Measurements from ENCODE around the gene SRSF4.
A peak's percentile ranks its signal among the peaks of the same experiment; 100 is the strongest.

The SRSF4 gene

GRCh38 chr1:29210278-29211085 lies 28.8 kb upstream of the SRSF4 start:
- Mint-ChIP-seq H3K27ac (peak overlapping the region; percentile 39), H3K36me3 (peaks cover 52% of the 10 kb centered on the region)

GRCh38 chr1:29209173-29209572 lies 27.5 kb upstream of the SRSF4 start:
- Mint-ChIP-seq H3K4me3 (no peak overlapping the region), H3K27ac (peak overlapping the region; percentile 7), H3K36me3 (peaks cover 43% of the 10 kb centered on the region), H3K4me1 (no peaks in the 10 kb centered on the region), H3K9me3 (no peaks in the 10 kb centered on the region)
- no peak for DNase-seq (ENCODE audit: low spot score in 2 of 2)
- no peak for ATAC-seq

More at GRCh38 chr1:29210278-29211085, 28.8 kb upstream of the SRSF4 start:
- Mint-ChIP-seq H3K4me3 (no peak overlapping the region), H3K4me1 (no peaks in the 10 kb centered on the region), H3K9me3 (no peaks in the 10 kb centered on the region)
- peak; percentile 61 for ATAC-seq
- DNase-seq (ENCODE audit: low spot score in 2 of 2): no peak

- Mint-ChIP-seq H3K4me1 (no peaks in the 10 kb centered on the region), H3K9me3 (no peaks in the 10 kb centered on the region), H3K4me3 (no peak overlapping the region), H3K36me3 (peaks cover 43% of the 10 kb centered on the region), H3K27ac (no peak overlapping the region)
- DNase-seq (ENCODE audit: low spot score in 2 of 2): no peak
- no peak for ATAC-seq
Measured at GRCh38 chr1:29208442-29208841, 26.7 kb upstream of the SRSF4 start.

GRCh38 chr1:29202584-29203340 lies 21.1 kb upstream of the SRSF4 start:
- ATAC-seq: peak; percentile 97
- H3K9me3 Mint-ChIP-seq: no peaks in the 10 kb centered on the region

GRCh38 chr1:29202053-29202452 lies 20.4 kb upstream of the SRSF4 start:
- DNase-seq (ENCODE audit: low spot score in 2 of 2) (no peak), ATAC-seq (no peak)
- Mint-ChIP-seq H3K36me3 (peaks cover 54% of the 10 kb centered on the region), H3K4me3 (no peak overlapping the region), H3K27ac (peak overlapping the region; percentile 43), H3K4me1 (peaks cover 7% of the 10 kb centered on the region), H3K9me3 (no peaks in the 10 kb centered on the region)

More at GRCh38 chr1:29202584-29203340, 21.1 kb upstream of the SRSF4 start:
- Mint-ChIP-seq H3K4me3 (no peak overlapping the region), H3K27ac (peak overlapping the region; percentile 43), H3K4me1 (peaks cover 7% of the 10 kb centered on the region), H3K36me3 (peaks cover 54% of the 10 kb centered on the region)
- DNase-seq (ENCODE audit: low spot score in 2 of 2): peak; percentile 94 to 96

- Mint-ChIP-seq H3K36me3 (peaks cover 50% of the 10 kb centered on the region), H3K4me3 (no peak overlapping the region), H3K4me1 (peaks cover 7% of the 10 kb centered on the region), H3K9me3 (no peaks in the 10 kb centered on the region), H3K27ac (peak overlapping the region; percentile 18)
- DNase-seq (ENCODE audit: low spot score in 2 of 2): no peak
- ATAC-seq: no peak
Measured at GRCh38 chr1:29201595-29202051, 19.9 kb upstream of the SRSF4 start.

GRCh38 chr1:29200906-29201594 lies 19.4 kb upstream of the SRSF4 start:
- peak overlapping the region; percentile 18 for H3K27ac Mint-ChIP-seq
- H3K9me3 Mint-ChIP-seq: no peaks in the 10 kb centered on the region
- peaks cover 45% of the 10 kb centered on the region for H3K36me3 Mint-ChIP-seq
- ATAC-seq (no peak), DNase-seq (ENCODE audit: low spot score in 2 of 2) (no peak)
- H3K4me1 Mint-ChIP-seq: peaks cover 7% of the 10 kb centered on the region
- no peak overlapping the region for H3K4me3 Mint-ChIP-seq

- ATAC-seq (no peak), DNase-seq (ENCODE audit: low spot score in 2 of 2) (no peak)
- H3K4me1 Mint-ChIP-seq: peaks cover 6% of the 10 kb centered on the region
- H3K36me3 Mint-ChIP-seq: peaks cover 46% of the 10 kb centered on the region
- H3K4me3 Mint-ChIP-seq: no peak overlapping the region
- no peak overlapping the region for H3K27ac Mint-ChIP-seq
- no peaks in the 10 kb centered on the region for H3K9me3 Mint-ChIP-seq
Measured at GRCh38 chr1:29197993-29198392, 16.3 kb upstream of the SRSF4 start.

- Mint-ChIP-seq H3K9me3 (no peaks in the 10 kb centered on the region), H3K36me3 (peaks cover 46% of the 10 kb centered on the region), H3K4me3 (no peak overlapping the region), H3K4me1 (peaks cover 1% of the 10 kb centered on the region), H3K27ac (peak overlapping the region; percentile 27)
- ATAC-seq (peak; percentile 73), DNase-seq (ENCODE audit: low spot score in 2 of 2) (no peak)
Measured at GRCh38 chr1:29197590-29197924, 15.9 kb upstream of the SRSF4 start.

- no peaks in the 10 kb centered on the region for H3K9me3 Mint-ChIP-seq
- ATAC-seq (no peak), DNase-seq (ENCODE audit: low spot score in 2 of 2) (no peak)
- H3K36me3 Mint-ChIP-seq: peaks cover 46% of the 10 kb centered on the region
- H3K4me1 Mint-ChIP-seq: no peaks in the 10 kb centered on the region
- H3K4me3 Mint-ChIP-seq: no peak overlapping the region
- peak overlapping the region; percentile 27 for H3K27ac Mint-ChIP-seq
Measured at GRCh38 chr1:29196863-29197589, 15.3 kb upstream of the SRSF4 start.

GRCh38 chr1:29195881-29196291 lies 14.2 kb upstream of the SRSF4 start:
- Mint-ChIP-seq H3K9me3 (no peaks in the 10 kb centered on the region), H3K36me3 (peaks cover 37% of the 10 kb centered on the region), H3K4me3 (no peak overlapping the region), H3K27ac (no peak overlapping the region), H3K4me1 (no peaks in the 10 kb centered on the region)
- DNase-seq (ENCODE audit: low spot score in 2 of 2) (no peak), ATAC-seq (no peak)

- Mint-ChIP-seq H3K4me3 (no peak overlapping the region), H3K4me1 (no peaks in the 10 kb centered on the region), H3K36me3 (peaks cover 18% of the 10 kb centered on the region), H3K9me3 (no peaks in the 10 kb centered on the region), H3K27ac (peak overlapping the region; percentile 51)
- DNase-seq (ENCODE audit: low spot score in 2 of 2): no peak
- no peak for ATAC-seq
Measured at GRCh38 chr1:29193879-29194455, 12.3 kb upstream of the SRSF4 start.

GRCh38 chr1:29190718-29191117 lies 9.0 kb upstream of the SRSF4 start:
- no peak overlapping the region for H3K27ac Mint-ChIP-seq

GRCh38 chr1:29186707-29187106 lies 5.0 kb upstream of the SRSF4 start:
- Mint-ChIP-seq H3K9me3 (no peaks in the 10 kb centered on the region), H3K4me1 (peaks cover 8% of the 10 kb centered on the region), H3K4me3 (no peak overlapping the region), H3K36me3 (peaks cover 2% of the 10 kb centered on the region), H3K27ac (no peak overlapping the region)
- DNase-seq (ENCODE audit: low spot score in 2 of 2) (no peak), ATAC-seq (no peak)

More at GRCh38 chr1:29190718-29191117, 9.0 kb upstream of the SRSF4 start:
- Mint-ChIP-seq H3K4me3 (no peak overlapping the region), H3K9me3 (no peaks in the 10 kb centered on the region), H3K4me1 (no peaks in the 10 kb centered on the region), H3K36me3 (peaks cover 12% of the 10 kb centered on the region)
- no peak for DNase-seq (ENCODE audit: low spot score in 2 of 2)
- ATAC-seq: no peak

Data from stimulated activated effector memory CD8-positive, alpha-beta T cell treated with anti-CD3 and anti-CD28 coated beads, Interleukin-12 subunit alpha, Interleukin-12 subunit beta, amount 100 ng/mL, for 72 hours (primary cell).